ENCODE data around the gene CHCHD1.
"Not testable (repeated sequence)": the region's sequence is repeated elsewhere in the genome, so short reads cannot be mapped to it uniquely, and the experiment has no call there.

CHCHD1 gene

DNA sequence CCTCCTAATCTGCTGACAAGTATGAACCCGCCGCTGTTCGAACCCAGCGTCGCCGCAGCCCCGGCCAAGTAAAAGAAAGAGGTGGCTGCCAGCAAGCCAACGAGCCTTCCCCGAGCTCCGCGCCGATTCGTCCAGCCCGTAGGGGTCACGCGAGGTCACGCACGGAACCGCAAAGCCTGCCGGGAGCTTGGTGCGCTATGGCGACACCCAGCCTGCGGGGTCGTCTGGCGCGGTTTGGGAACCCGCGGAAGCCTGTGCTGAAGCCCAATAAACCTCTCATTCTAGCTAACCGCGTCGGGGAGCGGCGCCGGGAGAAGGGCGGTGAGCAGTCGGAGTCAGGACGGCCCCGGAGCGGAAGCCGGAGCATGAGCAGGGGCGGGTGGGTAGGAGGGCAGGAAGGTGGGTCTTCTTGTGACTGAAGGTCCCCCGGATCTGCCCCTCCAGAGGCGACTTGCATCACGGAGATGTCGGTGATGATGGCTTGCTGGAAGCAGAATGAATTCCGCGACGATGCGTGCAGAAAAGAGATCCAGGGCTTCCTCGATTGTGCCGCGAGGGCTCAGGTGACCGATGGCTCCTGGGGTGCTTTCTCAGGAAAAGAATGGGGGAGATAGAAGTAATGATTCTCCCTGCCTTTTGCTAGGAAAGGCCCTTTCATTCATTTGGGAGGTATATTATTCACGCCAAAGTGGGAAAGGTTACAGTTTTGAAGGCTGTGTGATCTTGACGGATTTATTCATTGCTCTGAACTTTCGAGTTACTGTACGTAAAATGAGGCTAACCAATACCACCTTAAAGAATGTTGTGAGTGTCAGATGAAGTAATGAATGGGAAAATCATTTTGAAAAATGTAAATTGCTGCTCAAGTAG, at the start of gene CHCHD1:
CHCHD1 (plus strand) TSS at position 170 of the 870 bp plus-strand sequence; CDS start at position 198, 28 bp downstream.
- peak; percentile 95 for DNase-seq

DNA sequence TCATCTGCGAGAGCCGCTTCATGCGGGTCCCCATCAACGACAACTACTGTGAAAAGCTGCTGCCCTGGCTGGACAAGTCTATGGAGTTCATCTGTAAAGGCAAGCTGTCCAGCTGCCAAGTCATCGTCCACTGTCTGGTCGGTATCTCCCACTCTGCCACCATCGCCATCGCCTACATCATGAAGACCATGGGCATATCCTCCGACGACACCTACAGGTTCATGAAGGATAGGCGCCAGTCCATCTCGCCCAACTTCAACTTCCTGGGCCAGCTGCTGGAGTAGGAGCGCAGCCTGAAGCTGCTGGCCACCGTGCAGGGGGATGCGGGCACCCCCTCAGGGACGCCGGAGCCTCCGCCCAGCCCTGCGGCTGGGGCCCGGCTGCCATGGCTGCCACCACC, 49.4 kb upstream of the CHCHD1 start:
- DNase-seq = no peak

GRCh38 chr10:73732931-73733623, 48.8 kb upstream of the CHCHD1 start:
- no peak for DNase-seq

DNA sequence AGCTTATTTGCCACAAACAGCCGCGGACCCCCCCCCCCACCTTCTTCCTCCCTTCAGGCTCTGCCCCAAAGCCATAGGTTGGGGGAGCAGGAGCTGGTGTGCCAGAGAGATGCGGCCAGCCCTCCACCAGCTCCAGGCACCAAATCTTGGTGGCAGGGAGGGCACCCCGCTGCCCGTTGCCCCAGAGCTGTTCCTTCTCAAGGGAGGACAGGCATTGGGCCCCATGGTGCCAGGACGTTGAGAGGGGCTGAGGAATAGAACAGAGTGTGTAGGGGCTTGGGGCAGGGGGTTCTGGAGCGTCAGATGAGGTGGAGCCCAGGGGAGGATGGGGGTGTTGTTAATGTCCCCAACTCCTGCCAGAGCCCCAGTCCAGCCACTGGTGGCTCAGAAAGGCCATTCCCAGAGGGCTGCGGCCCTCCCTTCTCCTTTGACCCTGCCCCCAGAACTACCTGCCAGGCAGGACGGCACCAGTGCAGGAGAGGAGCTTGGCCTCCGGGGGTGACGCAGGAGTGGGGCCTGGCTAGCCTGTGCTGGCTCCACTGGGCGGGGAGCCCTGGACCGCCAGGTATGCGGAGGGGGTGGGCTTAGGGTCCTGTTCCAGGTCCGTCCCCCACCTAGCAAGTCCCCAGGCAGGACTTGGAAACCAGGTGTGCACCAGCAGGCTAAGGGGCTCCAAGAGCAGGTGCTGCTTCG, 47.7 kb upstream of the CHCHD1 start:
- no peak for DNase-seq

GRCh38 chr10:73734796-73735305, 47.0 kb upstream of the CHCHD1 start:
- no peak for DNase-seq

GRCh38 chr10:73740501-73741254, 41.2 kb upstream of the CHCHD1 start:
- not testable (repeated sequence) for DNase-seq

- DNase-seq = no peak
These were observed 39.5 kb upstream of the CHCHD1 start for GRCh38 chr10:73742454-73742734.

- DNase-seq = no peak
These were observed 38.4 kb upstream of the CHCHD1 start for GRCh38 chr10:73743327-73743904.

DNA sequence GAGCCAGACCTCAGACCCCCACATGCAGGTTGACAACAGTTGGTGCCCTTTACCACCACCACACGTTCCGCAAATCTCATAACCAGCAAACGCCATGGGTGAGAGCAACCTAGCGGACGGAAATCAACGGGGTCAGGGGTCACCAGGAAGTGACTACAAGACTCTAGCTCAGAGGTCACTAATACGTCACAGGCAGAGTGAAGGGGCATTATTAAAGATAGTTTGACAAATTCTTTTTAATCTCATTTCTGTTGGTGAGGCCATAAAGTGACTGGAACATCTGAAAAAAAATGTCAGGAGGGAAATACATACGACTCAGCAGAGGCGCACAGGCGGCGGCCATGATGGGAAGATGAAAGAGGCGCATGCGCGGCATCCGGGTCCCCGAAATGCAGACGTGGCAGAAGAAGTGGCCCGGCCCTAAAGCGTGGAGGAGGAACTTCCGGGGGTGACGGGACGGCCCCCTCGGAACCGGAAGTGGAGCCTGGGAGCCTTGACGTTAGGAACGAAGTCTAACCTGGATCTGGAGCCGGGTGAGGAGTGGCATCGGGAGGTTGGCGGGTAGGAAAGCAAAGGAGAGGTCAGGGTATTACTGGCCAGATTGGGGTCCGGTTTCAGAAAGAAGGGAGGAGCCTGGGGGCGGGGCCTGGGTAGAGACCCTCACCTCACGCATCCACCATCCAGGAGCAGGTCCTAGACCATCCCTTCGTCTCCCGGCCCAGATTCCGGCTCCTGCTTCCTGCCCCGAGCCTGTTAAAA, 37.8 kb upstream of the CHCHD1 start, which contains the start of gene SEC24C:
SEC24C (plus strand) TSS at position 468 of the 759 bp plus-strand sequence. CDS start 2,461 bp downstream, outside the sequence.
- DNase-seq = peak; percentile 98

DNA sequence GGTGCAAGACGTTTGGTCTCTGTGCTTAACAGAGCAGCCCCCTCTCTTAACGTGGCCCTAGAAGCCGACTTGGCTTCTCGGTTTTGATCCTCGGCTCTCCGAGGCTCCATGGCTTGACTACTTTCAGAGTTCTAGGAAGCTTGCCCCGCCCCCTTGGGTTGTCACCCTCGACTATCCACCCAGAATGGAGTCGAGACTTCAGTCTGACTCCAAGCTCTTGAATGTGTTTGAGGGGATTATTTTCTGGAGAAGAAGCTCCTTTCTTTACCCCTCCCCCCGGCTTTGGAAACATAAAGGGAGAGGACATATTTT, 37.2 kb upstream of the CHCHD1 start:
- no peak for DNase-seq

- no peak for DNase-seq
These were observed 35.1 kb upstream of the CHCHD1 start for GRCh38 chr10:73746721-73747120.

DNA sequence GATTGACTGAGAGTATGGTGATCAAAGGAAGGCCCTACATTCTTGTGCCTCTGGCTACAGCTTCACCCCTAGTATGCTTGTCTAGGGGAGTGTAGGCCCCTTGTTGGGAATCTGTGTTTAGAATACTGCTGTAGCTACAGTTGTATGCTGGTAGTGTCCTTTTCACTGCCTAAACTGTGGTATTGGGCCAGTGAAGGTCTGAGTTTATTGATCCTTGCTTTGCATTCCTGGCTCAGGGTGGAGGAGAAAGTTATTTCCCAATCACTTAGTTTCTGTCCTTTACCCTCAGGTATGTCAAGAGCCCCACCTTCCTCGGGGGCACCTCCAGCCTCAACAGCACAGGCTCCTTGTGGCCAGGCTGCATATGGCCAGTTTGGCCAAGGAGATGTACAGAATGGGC, 31.0 kb upstream of the CHCHD1 start:
- DNase-seq = no peak

GRCh38 chr10:73756183-73756582, 25.7 kb upstream of the CHCHD1 start:
- no peak for DNase-seq

DNA sequence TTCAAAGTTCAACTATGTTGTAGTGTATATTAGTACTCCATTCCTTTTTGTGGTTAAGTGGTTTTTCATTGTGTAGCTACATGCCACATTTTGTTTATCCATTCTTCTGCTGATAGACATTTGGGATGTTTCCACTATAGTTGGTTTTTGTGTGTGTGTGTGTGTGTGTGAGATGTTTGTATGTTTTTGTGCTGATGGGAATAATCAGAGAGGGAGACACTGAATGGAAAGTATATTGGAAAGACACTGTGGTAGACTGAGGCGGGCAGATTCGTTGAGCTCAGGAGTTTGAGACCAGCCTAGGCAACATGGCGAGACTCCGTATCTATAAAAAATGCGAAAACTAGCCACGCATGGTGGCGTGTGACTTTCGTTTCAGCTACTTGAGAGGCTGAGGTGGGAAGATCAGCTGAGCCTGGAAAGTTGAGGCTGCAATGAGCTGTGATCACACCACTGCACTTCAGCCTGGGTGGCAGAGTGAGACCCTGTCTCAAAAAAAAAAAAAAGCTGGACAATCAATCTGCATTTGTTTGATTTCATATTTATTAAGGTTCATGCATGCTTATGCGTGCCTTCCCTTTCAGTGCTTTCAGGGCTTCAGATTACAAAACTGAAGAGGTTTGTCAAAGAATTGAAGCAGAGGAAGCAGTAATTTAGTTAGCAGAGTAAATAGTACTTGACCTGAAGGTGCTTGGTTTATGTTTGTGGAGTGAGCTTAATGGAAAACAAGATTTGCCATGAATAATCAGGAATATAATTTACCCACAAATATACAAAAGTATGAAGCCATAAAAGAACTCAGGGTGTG, 22.9 kb upstream of the CHCHD1 start:
- no peak for DNase-seq

DNA sequence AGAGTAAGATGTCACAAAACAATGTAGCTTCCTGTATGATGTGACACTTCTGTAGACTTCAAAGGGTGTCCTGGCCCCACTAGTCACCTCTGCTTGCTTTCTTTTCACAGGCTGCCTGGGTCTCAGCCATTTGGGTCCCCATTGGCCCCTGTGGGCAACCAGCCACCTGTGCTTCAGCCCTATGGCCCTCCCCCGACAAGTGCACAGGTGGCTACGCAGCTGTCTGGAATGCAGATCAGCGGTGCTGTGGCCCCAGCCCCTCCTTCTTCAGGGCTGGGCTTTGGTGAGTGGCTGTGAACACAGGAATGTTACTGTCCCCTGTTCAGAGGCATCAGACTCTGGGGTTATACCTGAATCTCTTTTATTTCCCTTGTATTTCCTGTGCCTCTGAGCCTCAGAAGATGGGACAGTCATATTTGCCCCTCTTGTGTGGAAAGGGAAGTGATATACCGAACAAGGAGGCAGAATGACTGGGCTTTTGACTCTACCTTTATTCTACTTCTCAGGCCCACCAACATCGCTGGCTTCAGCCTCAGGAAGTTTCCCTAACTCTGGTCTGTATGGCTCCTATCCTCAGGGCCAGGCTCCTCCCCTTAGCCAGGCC, 22.2 kb upstream of the CHCHD1 start:
- no peak for DNase-seq

DNA sequence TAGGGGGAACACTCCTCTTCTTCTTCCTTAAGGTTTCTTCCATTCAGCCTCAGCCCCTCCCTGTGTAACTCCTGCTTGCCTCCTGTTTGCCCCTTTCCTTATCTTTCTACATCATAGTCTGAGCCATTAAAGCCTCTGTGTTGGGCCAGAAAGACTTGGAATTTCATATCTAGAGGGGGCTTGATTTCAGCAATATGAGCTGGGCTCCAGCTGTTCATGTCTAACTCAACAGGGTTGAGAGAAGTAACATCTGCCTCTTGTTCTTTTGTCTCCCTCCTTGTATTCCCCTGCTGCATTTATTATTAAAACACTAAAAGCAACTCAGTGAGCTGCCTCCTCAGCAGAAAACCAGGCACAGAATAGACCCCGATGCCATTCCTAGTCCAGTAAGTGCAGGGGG, 20.1 kb upstream of the CHCHD1 start:
- no peak for DNase-seq

GRCh38 chr10:73762915-73763314, 18.9 kb upstream of the CHCHD1 start:
- no peak for DNase-seq

- no peak for DNase-seq
These were observed 18.5 kb upstream of the CHCHD1 start for GRCh38 chr10:73763343-73763742.

DNA sequence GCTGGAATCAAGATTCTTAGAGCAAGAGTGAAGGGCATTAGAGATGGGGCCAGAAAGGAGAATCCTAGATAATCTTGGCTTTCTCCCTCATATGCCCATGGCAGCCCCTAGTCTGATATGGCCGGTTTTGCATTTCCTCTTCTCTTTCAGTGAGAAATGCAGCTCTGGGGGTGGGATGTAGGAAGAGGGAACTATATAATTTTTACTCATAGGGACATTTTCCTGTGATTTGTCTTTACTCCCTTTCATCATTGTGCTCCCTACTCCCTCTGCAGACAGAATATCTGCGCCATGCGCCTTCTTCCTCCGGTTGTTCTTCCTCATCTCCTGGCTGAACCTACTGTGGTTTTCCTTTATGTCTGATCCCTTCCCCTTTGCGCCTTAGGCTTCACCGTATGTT, 16.8 kb upstream of the CHCHD1 start:
- DNase-seq = no peak

DNA sequence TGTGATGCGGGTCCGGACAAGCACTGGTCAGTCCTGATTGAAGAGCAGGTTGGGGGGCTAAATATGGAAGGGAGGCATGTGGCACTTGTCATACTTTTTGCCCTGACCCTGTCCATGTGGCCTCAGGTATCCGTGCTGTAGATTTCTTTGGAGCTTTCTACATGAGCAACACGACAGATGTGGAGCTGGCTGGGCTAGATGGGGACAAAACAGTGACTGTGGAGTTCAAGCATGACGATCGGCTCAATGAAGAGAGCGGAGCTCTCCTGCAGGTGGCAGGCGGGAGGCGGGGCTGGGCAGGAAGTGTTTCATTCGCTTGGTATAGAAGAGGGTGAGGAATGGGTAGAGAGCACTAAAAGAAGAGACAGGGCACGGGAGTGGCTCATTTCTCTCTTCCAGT, 13.0 kb upstream of the CHCHD1 start:
- DNase-seq = no peak

Measured in right hindlimb (tissue), 1 donor.